Spleen (tissue), 7 donors: ENCODE measurements around the gene ZNF140.
A peak's percentile ranks its signal among the peaks of the same experiment; 100 is the strongest.

Experiments used
- CTCF ChIP-seq, 11 experiments: fragments of 200-600 bp in 7 of 11; fragments of 450-650 bp in 4 of 11; sonication (generic) in 4 of 11; IDR thresholded peaks in 8 of 11; conservative IDR thresholded peaks in 3 of 11; 1 replicate in 7 of 11; 2 replicates in 4 of 11; pipeline versions ENCODE4 v1.4.0 to v1.8.0; 2016 to 2021; ENCODE audit warnings: antibody characterized with exemption in 11 of 11, inconsistent platforms in 4 of 11, mild to moderate bottlenecking in 1 of 11
- POLR2AphosphoS5 ChIP-seq, 3 donors: sonication (generic); formaldehyde crosslinking; IDR thresholded peaks; one replicate each; pipeline ENCODE4 v1.5.1; 2017; ENCODE audit warnings: antibody characterized with exemption in 3 of 3
- donor health status: DM: no; HTN: no; CAD: no; lungs with moderate emphysema.
- donor health status: DM: no; HTN: no; CAD: no.
- donor health status: DM: no; HTN: no; CAD: no.

- TF ChIP-seq POLR2AphosphoS5 (IDR thresholded peaks at IDR 0.05) (peak; percentile 89 to 92 (median 91)), CTCF (IDR thresholded peaks at IDR 0.05 in 8 of 11, conservative IDR thresholded peaks at IDR 0.05 in 3 of 11) (peak in 1 of 11 experiments; percentile 22)
Observed at GRCh38 chr12:133037207-133038005, 43.3 kb upstream of the ZNF140 start, which contains the start of gene ZNF84.
